HG02759 (cell line): Measurements from ENCODE around the gene OARD1.
A peak's percentile ranks its signal among the peaks of the same experiment; 100 is the strongest.

Experiments
- ATAC-seq: cut with Tn5 transposase; IDR thresholded peaks from one replicate; pipeline ENCODE4 v1.9.1; 2021; ENCODE audit warnings: mild to moderate bottlenecking, moderate library complexity; ENCODE audit not compliant: unreplicated experiment

Gene OARD1

GRCh38 chr6:41050536-41050935 is 21.6 kb downstream of the OARD1 start:
- ATAC-seq = no peak

- ATAC-seq = no peak
Observed at GRCh38 chr6:41049955-41050354, 22.2 kb downstream of the OARD1 start.

DNA sequence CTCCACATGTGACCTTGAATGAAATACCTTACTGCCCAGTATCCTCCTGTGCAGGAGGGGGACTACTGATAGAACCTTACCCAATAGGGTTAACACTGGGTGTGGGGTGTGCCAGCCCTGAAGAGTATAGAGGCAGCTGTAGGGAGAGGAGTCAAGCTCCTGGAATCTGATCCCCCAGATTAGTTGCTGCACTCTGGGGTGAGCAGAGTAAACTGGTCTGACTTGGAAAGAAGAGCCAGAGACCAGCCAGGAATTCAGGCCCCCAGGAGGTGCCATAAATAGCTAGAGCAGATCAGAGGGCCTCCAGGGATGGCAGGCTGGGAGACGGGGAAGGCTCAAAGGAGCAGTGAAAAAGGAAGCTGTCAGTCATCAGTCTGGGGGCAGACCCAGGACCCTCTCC is 22.6 kb downstream of the OARD1 start:
- ATAC-seq = no peak

- ATAC-seq = no peak
Observed at GRCh38 chr6:41047745-41048732, 24.1 kb downstream of the OARD1 start.

- no peak for ATAC-seq
Observed at GRCh38 chr6:41047306-41047705, 24.9 kb downstream of the OARD1 start.

DNA sequence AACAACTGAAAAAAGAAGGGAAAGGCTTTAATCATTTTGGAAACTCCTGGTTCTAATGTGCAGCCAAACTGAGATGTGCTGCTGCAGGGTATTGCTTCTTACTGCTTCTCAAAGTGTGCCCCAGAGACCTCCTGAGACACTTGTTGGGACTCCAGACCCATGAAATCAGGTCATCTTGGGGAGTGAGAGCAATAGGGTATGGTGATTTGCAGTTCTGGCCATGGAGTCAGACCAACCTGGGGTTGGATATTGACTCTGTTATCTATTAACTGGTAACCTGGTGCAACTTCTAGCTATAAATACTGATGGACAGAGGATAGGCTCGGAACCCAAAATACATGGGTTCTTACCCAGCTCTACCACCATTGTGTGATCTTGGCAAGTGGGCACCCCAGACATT is 26.1 kb downstream of the OARD1 start:
- no peak for ATAC-seq

DNA sequence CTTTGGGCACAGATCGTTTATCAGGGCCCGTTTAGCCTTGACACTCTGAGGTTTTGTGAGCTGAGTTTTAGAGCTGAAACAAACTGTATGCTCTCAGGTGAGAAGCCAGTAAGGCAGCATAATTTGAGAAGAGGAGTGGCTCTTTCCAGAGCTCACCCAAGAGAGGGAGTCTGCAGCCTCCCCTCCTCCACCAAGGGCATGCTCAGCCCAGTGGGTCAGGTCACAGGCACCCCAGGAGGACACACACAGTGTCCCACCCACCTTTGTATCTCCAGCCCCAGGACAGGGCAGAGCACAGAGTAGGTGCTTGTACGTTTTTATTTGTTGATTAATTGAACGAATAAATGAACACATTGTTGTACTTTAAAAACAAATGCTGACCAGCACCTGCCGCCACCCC is 26.5 kb downstream of the OARD1 start:
- no peak for ATAC-seq

GRCh38 chr6:41043151-41043550 is 29.0 kb downstream of the OARD1 start:
- ATAC-seq = no peak

- ATAC-seq = no peak
Observed at GRCh38 chr6:41042226-41043055, 29.7 kb downstream of the OARD1 start, which contains the start of gene TSPO2. Gene TSPO2 (plus strand): TSS chr6:41042467. CDS start chr6:41042986, 519 bp downstream.

- no peak for ATAC-seq
Observed at GRCh38 chr6:41040940-41041536, 31.1 kb downstream of the OARD1 start.

GRCh38 chr6:41040101-41040939 is 31.8 kb downstream of the OARD1 start:
- peak; percentile 62 for ATAC-seq

GRCh38 chr6:41039060-41039998 is 32.8 kb downstream of the OARD1 start, which contains the start of gene UNC5CL:
Gene UNC5CL (minus strand): TSS chr6:41039221. CDS start chr6:41035074, 4,147 bp downstream.
- no peak for ATAC-seq

GRCh38 chr6:41038205-41038604 is 34.0 kb downstream of the OARD1 start:
- ATAC-seq = no peak

GRCh38 chr6:41037107-41037900 is 34.9 kb downstream of the OARD1 start:
- no peak for ATAC-seq

DNA sequence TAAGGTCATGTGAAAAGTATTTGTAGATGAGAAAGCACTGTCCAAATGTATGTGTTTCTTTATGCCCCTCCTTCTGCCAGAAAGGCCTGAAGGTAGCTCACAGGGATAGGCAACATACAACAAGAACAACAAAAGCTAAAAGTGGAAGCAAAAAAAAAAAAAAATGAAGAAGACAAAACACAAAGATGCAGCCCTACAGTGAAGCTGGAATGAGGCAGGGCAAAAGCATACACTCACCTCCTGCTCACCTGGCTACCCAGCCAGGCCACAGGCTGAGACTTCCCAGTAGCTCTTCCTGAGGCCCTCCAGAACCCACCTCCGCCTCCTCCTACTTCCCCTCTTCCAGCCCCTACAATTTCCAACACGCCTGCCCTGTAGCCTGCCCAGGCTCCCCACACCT is 35.6 kb downstream of the OARD1 start:
- ATAC-seq = no peak

- no peak for ATAC-seq
Observed at GRCh38 chr6:41036186-41036585, 36.0 kb downstream of the OARD1 start.

GRCh38 chr6:41033776-41034175 is 38.4 kb downstream of the OARD1 start:
- ATAC-seq = no peak

DNA sequence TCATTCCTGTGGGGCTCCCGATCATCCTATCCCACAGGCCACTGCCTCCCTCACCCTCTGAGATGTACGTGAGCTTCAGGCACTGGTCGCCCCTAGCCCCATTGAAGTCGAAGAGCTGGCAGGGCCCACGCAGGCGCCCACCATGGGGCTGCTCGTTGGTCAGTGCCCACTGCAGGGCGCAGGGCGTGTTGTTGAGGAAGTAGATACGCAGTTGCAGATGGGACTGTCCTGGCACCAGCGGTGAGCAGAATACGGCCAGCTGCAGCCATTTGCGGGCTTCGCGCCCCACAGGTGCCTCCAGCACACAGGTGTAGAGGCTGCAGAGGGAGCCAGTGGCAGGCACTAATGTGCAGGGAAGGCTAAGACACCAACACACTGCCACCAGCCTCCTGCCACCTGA is 39.3 kb downstream of the OARD1 start:
- no peak for ATAC-seq
